A172 (cell line): ENCODE measurements around the gene MMP7. TPM values are rescaled to one million over a fixed set of nuclear protein-coding genes. Genes with fewer than 3 reads are reported as not detected.
A peak's percentile ranks its signal among the peaks of the same experiment; 100 is the strongest.

Source experiments
- DNase-seq: peaks from one replicate; pipeline ENCODE4 v3.0.0-alpha.2; 2015; ENCODE audit warnings: low spot score
- total RNA-seq: library from RNA; depleted of rRNA; stranded (reverse); fragments of >200 nt; shearing (Covaris generic); gene quantifications from 2 replicates; pipeline ENCODE4 v1.2.3, GENCODE V29; 2014; rRNA removed

Gene MMP7
- total RNA-seq, 1 experiment from 2014 or later = 0.28 TPM

DNA sequence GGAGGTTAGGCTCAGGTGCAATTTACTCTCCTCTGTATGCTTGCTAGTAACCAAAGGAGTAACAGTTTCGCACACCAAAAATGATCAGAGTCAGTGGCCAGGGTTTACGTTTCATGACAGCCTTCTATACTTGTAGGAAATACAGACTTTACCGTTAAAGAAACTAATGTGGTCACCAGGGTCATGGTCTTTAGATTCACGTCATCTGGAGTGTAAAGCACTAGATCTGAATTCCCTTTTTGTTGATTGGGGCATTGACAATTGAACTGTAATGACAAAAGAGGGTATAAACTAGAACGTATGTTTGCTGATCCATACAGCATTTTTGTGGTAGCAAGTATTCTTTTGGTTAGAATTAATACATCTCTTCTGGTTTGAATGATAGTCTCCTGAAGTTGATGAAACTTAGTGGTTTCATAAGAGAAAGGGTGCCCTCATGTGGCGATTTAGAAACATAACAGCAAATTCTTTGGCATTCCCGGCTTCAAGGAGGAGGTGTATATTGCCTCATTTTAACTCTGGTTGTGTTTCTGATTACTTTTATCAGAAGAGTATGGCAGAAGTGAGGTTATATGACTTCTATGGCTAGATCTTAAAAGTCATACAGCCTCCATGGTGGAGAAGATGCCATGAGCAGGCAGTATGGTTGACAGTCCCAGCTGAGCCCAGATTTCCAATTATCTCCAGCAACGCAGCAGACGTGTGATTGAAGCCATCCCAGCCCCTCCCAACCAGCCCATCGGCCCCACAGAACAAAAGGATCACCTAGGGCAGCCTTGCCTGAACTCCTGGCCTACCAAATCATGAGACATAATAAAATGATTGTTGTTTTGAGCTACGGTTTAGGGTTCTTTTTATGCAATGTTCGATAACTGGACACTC is 35.1 kb downstream of the MMP7 start:
- peak; percentile 72 for DNase-seq

DNA sequence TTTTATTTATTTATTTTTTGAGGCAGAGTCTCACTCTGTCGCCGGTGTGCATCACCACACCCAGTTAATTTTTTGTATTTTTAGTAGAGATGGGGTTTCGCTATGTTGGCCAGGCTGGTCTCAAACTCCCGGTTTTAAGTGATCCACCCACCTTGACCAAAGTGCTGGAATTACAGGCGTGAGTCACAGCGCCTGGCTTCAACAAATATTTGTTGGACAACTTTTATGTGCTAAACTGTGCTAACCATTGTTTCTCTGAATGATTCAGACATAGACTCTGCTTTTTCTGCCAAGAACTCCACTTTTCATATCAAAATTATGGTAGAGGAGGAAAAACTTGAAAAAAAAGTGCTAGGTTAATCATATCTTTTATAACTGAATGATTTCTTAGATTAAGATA is 36.3 kb downstream of the MMP7 start:
- peak; percentile 46 for DNase-seq

DNA sequence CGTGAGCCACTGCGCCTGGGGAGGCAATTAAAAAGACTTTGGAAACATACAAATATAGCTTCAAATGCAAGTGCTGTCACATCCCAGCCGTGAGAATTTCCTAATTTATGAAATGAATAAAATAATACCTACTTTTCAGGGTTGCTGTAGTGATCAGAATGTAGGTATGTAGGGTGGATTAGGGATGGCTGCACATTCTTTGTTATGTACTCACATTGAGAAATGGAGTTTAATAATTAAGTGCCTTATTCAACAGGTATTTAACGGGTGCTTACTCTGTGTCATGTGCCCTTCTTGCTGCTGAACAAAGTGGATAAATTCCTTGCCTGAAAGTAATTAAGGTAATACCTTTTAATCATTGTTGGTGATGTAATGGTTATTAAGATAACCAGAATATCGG is 37.0 kb downstream of the MMP7 start:
- DNase-seq = no peak

DNA sequence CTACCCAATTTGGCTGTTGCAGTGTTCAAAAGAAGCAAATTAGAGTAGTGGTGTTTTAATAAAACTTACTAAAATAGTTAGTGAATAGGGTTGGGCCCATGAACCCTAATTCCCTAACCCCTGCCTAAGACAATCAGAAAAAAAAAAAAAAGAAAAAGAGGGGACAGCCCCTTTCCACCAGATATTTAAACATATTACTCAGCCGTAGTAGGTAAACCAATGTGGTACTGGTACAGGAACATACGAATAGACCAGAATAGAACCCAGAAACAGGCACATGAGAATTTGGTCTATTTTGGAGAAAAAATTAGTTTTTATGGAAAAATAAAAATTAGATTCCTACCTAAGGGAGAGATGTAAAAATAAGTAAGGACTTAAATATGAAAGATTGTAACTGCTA is 38.6 kb downstream of the MMP7 start:
- DNase-seq = no peak

DNA sequence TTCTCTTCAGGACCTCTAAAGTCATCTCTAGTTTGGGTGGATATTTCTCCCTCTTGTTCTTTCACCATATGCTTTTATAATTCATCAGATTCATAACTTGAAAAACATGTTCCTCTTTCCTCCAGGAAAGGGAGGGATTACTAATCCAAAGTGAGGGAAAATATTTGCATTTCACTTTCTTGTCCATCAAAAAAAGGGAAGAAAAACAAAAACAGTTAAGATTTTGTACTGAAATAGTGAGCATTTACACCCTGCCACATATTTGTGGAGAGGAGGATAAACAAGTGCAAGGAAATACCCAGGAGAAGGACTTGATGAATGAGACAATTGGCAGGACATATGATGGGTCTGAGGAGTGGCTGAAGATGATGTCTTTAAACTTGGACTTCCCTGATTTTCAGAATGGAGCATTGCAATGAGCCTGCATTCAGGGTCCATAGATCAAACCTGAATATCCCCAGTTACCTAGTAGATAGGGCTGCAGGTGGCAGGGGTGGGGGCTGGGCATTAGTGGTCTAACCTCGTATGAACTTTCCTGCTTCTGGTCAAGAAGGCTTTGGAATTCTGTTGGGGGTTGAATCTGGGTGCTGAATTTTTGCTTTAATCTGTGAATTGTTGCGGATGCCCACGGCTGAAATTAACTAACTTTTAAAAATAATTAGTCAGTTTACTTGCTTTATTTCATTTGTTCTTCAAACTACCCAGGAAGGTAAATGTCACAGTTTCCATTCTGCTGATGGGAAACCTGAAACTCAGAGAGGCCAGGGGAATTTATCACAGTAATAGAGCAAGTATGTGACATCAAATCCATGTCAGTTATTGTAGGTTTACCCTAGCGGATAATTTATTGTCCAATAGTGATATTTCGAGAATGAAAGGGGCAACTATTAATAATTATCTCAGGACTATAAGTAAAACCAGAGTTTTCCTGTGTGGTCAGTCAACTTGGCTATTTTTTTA is 41.1 kb downstream of the MMP7 start:
- no peak for DNase-seq

DNA sequence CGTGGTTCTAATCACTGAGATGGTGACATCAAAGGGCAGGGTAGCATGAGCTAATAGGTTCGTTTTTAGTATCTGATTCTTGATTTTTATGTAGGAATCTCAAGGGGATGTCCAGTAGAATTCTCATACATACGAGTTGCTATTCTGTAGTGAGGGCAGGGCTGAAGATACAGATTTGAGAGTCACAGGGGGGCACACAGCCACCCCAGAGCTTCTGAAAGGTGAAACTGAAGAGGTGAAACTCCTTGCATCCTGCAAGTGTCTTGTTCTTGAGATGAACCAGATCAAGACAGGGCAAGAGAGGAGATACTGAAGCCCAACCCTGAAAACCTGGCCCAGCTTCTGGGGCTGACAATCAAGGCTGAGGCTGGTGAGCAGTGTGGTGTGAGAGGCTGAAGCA is 42.3 kb downstream of the MMP7 start:
- DNase-seq = no peak

DNA sequence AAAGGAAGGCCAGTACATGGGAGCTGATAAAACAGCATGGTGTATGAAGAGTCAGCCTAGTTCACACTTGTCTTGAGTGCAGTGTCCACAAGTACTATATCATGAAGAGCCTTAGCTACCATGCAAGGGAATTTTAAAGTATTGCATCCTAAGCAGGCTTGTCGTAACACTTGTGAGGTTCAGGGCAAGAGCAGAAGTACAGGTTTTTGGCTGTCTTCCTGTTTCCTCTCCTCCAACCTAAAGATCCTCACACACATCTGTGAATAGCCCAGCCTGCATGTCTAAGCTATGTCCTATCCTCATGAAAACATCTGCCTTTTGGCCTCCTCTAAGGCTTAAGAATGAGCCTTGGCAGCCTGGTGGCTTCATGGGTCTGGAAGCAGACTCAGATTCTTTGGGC is 43.3 kb downstream of the MMP7 start:
- no peak for DNase-seq

DNA sequence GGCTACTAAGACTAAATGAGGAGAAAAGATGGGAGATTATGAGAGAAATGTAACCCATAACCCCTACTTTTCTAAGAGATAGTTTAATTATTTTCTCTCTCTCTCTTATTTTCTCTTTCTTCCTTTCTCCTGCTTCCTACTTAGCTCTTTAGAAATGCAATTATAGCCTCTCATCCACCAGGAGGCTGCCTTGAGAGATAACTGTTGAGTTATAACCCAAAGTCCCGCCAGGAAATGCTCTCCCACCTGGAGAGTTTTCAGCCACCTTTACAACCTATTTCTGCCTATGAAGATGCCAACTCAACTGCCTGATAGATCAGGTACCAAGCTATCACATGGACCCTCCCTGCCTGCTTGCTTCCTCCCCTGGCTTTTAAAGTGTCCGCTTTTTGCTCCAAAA is 44.0 kb downstream of the MMP7 start:
- DNase-seq = no peak

DNA sequence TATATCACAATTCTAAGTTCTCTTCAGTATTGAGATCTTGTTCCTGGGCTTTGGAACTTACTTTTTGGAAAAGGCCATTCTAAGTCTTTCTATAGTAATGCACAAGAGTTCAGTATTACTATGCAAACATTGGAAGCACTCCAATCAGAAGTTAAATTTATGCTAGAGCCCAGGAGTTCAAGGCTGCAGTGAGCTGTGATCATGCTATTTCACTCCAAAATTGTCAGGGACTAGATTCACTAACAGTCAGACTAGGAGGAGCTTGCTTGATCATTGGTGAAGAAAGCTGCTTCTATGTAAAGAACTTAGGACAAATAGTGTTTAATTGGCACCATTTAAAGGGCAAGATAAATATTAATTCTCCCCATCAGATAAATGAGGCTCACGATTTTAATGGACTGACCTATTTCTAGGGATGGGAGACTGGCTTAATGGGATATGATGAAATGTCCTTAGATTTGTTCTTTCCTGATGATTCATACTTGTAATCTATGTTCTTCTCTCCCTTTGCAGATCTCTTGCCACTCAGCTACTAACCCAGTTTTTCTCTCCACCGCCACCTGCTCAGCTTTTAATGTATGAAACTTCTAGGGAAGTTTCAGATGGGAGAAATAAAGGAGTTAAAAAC is 45.3 kb downstream of the MMP7 start:
- no peak for DNase-seq

DNA sequence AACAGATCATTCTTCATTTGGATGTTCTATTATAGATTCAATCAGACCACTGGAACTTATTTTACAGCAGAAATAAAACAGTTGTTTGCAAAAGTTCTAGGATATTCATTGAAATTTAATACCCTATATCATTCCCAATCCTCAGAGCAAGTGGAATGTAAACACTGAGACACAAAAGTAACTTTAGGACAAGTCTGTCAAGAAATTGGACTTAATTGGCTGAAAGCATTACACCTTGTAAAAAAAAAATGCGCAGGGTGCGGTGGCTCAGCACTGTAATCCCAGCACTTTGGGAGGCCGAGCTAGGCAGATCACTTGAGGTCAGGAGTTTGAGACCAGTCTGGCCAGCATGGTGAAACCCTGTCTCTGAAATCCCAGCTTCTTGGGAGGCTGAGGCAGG is 48.1 kb downstream of the MMP7 start:
- no peak for DNase-seq

DNA sequence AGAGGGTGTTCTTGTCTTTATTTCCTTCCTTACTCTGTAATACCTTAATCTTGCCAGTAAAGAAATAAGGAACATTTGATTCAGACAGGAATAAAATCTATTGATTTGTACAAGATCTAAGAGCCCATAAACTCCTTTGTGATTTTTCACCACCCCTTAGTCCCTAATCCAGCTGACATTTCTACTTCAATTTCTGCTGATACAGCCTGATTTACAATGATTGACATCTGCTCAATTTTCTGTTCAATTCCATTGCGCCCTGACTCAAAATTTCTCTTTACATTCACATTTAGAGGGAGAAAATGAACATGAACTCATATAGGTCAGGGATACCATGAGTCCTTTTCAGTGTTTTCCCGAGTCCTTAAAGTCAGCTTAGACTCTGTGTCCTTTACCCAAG is 50.8 kb downstream of the MMP7 start:
- no peak for DNase-seq

DNA sequence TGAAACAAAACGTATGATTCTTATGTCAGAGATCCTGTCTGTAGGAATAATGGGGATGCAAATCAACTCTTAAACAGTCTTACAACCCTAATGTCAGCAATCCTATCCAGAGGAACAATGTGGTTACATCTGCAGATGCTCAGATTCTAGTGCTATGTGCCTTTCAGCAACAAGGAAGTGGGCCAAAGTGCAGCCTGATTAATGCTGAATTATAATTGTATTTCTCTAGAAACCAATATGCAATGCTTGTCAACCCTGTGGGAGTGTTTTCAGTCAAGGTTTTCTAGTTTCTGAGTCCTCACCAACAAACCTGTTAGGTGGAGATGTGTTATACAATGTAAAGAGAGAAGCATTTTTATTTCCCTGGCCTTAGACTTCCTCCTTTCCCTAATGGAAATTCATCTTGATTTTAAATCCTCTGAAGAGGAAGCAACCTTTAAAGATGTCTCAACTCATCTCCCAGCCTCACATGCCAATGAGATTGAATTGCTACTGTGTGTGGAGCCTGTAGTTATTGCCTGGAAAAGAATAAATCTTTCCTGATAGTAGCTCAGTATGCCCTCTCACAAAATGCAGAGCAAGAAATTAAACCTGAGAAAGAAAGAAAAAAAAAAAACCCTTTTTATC is 51.8 kb downstream of the MMP7 start:
- DNase-seq = no peak

DNA sequence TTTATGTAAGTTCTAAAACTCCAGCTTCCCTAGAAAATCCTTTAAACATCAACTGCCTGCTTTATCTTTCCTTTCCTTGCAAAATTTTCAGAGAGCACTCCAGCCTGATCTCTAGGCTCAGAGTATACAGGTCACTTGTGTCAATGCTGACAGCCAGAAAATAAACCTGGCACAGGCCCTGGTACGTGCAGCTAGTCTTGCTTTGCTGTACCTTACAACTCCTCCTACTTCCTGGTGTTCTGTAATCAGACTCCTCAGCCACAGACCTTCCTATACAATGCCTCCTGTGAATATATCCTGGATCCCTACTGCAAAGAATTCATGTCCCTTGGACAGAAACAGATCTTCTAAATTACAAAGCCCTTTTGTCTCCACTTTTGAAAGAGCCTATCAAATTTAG is 53.7 kb downstream of the MMP7 start:
- no peak for DNase-seq

DNA sequence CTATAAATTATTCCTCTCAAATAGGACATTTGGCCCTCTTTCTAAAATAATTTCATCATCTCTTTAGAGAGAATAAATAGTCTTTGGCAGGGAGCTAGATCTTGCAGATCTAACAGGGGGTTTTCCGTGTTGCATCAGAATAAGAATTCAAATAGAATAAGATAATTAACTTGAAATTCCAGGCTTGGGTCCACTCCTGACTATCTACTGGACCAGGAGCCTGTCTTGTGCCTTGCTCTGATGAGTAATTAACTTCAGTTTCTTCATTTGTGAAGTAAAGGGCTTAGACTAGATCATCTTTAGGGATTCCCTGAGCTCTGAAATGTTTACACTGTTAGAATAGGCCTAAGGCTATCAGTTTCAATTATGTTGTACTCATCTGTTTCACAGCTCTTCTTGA is 54.5 kb downstream of the MMP7 start:
- no peak for DNase-seq

DNA sequence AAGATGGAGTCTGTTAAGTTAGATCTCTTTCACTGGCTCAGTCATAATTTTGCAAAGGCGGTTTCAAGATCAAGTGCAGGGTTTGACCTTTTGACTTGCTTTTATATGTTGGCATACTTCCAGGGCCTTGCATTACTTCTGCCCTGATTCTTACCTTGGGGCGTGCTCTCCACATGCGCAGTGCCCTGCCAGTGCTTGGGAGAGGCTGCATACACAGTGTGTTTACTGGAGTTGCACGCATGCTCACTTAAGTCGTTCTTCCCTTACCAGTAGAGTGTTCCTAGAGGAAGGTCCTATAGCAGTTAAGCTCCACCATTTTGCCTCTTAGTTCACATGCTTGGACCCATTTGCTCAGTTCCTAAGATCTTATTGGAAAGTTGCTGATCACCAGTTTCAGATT is 57.0 kb downstream of the MMP7 start:
- no peak for DNase-seq

DNA sequence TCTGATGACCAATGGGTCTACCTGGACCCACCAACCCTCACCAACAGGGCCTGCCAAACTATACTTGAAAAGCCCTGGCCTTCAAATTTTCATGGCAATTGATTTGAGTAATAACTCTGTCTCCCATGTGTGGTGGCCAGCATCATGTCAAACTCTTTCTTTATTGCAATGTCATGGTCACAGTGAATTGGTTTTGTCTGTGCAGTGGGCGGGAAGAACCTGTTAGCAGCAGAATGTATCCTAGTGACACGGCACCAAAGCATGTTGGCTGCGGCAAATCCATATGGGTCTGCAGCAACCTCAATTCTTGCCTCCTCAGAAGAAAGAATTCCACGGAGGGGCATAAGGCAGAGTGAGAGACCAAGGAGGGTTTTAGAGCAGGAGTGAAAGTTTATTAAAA is 58.4 kb downstream of the MMP7 start:
- no peak for DNase-seq

DNA sequence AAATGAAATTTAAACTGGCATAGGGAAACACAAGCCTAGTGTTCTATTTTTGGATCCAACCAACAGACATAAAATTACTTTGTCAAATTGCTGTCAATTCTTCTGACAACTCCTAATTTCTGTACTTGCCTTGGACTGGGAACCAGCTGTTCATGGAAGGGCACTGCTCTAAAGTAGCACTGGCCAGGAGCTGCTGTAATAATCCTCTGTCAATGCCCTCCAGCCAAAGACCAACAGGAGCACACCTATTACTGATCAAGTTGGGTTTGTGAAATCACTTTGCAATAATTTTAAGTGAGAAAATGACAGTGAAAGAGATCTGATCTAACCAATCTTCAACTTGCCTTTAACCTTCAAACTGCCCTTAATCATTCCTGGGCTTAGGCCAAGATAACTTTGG is 59.1 kb downstream of the MMP7 start:
- DNase-seq = no peak

Other genes starting within 250 kb of the MMP7 start
- gene BIRC3, start 213.3 kb downstream of the MMP7 start, total RNA-seq = 7.0 and 11.6 TPM in 2 replicates
- 54.8 and 77.1 TPM in 2 replicates for gene BIRC2, start 183.5 kb downstream of the MMP7 start, total RNA-seq
- gene TMEM123, start 78.0 kb downstream of the MMP7 start, total RNA-seq = 93.3 and 123 TPM in 2 replicates
- gene MMP20, start 94.6 kb upstream of the MMP7 start, total RNA-seq = 0.07 TPM in 1 of 2 replicates, not detected in the other
- not detected in 2 replicates for gene MMP27, start 175.0 kb upstream of the MMP7 start, total RNA-seq
- not detected in 2 replicates for gene MMP8, start 194.2 kb upstream of the MMP7 start, total RNA-seq
- gene MMP10, start 249.9 kb upstream of the MMP7 start, total RNA-seq = 2.5 and 6.4 TPM in 2 replicates